ENCODE measurements around the gene PPP1R14B. TPM values are rescaled to one million over a fixed set of nuclear protein-coding genes. Genes with fewer than 3 reads are reported as not detected.

Gene PPP1R14B
- total RNA-seq, 1 donor from 2014 or later: 76.5 TPM

DNA sequence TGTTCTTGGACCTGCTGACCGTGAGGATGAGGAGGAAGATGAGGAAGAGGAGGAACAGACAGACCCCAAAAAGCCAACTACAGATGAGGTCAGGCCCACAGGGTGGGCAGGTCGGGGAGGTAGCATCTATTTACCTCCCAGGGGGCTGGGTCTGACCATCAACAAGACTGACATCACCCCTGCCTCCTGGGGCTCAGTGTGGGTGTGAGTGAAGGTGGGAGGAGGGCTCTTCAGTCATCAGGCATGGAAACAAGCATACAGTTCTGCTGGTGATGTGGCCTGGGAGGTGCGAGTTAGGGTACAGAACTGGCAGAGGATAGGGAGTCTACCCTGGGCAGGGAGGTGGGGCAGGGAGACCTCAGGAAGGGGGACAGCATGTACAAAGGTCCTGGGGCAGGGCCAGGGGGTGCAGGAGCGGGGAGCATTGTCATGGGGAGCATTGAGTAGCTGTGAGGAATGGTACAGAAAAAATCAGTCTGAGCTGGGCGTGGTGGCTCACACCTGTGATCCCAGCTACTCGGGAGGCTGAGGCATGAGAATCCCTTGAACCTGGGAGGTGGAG is 13.5 kb upstream of the PPP1R14B start:
- no peak overlapping the region for H3K27ac ChIP-seq
- ATAC-seq (no peak), DNase-seq (no peak)
- intact Hi-C loops (cut with DNase I): no loop called here
- H3K9me3 ChIP-seq: no peaks in the 10 kb centered on the region
- TF ChIP-seq, protein P1, sequence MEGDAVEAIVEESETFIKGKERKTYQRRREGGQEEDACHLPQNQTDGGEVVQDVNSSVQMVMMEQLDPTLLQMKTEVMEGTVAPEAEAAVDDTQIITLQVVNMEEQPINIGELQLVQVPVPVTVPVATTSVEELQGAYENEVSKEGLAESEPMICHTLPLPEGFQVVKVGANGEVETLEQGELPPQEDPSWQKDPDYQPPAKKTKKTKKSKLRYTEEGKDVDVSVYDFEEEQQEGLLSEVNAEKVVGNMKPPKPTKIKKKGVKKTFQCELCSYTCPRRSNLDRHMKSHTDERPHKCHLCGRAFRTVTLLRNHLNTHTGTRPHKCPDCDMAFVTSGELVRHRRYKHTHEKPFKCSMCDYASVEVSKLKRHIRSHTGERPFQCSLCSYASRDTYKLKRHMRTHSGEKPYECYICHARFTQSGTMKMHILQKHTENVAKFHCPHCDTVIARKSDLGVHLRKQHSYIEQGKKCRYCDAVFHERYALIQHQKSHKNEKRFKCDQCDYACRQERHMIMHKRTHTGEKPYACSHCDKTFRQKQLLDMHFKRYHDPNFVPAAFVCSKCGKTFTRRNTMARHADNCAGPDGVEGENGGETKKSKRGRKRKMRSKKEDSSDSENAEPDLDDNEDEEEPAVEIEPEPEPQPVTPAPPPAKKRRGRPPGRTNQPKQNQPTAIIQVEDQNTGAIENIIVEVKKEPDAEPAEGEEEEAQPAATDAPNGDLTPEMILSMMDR (IDR thresholded peaks at IDR 0.05): no peak
- H3K4me3 ChIP-seq: no peak overlapping the region
- H3K27me3 ChIP-seq: no peaks in the 10 kb centered on the region
- no peaks in the 10 kb centered on the region for H3K4me1 ChIP-seq
- H3K36me3 ChIP-seq: peaks cover 74% of the 10 kb centered on the region

DNA sequence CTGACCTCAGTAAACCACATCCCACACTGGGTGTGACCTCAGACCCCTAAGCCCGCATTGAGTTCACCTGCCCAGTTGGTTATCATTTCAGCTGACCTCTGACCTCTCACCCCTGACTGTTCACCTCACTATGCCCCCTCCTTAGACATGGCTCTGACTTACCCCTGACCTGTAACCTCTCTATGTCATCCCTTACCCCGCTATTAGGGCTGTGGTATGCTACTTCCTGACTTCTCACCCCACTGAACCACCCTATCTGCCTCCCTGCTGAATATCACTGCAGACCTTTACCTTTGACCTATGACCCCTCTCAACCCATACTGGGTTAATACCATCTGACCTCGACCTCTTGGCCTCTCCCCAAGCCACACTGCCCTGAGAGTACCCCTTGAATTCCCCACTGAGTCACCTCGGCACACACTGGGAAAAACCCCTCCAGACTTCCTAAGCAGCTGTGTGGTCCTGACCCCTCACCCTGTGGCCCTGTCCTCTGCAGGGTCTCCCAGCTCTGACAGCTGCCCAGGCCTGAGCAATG is 12.9 kb upstream of the PPP1R14B start:
- TF ChIP-seq, protein P1 (IDR thresholded peaks at IDR 0.05): no peak
- intact Hi-C loops (cut with DNase I): no loop called here
- H3K27ac ChIP-seq: no peak overlapping the region
- H3K36me3 ChIP-seq: peaks cover 75% of the 10 kb centered on the region
- DNase-seq (no peak), ATAC-seq (no peak)
- H3K4me1 ChIP-seq: no peaks in the 10 kb centered on the region
- no peak overlapping the region for H3K4me3 ChIP-seq
- H3K27me3 ChIP-seq: no peaks in the 10 kb centered on the region
- H3K9me3 ChIP-seq: no peaks in the 10 kb centered on the region

DNA sequence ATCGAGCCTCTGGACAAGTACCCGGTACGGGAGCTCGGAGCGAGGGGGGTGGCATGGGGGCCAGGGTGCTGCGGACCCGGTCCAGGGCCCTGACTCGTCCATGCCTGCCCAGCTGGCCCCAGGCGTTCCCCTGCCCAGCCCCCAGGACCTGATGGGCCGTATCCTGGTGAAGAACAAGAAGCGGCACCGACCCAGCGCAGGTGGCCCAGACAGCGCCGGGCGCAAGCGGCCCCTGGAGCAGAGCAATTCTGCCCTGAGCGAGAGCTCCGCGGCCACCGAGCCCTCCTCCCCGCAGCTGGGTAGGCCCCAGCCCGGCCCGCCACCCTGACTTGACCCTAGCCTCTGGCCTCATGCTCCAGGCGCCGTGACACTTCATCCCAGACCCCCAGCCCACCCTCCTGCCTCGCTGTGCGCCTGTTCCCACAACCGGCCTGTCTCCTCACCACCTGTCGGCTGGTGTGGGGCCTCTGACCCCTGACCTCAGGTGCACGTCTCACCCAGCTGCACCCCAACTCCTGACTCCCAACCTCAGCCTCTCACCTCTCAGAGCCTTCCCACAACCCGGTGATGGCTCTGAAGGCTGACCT is 12.3 kb upstream of the PPP1R14B start:
- intact Hi-C loops (cut with DNase I): no loop called here
- TF ChIP-seq, protein P1 (IDR thresholded peaks at IDR 0.05): no peak
- no peaks in the 10 kb centered on the region for H3K27me3 ChIP-seq
- no peak overlapping the region for H3K4me3 ChIP-seq
- H3K27ac ChIP-seq: no peak overlapping the region
- no peaks in the 10 kb centered on the region for H3K9me3 ChIP-seq
- DNase-seq (no peak), ATAC-seq (no peak)
- peaks cover 78% of the 10 kb centered on the region for H3K36me3 ChIP-seq
- no peaks in the 10 kb centered on the region for H3K4me1 ChIP-seq

DNA sequence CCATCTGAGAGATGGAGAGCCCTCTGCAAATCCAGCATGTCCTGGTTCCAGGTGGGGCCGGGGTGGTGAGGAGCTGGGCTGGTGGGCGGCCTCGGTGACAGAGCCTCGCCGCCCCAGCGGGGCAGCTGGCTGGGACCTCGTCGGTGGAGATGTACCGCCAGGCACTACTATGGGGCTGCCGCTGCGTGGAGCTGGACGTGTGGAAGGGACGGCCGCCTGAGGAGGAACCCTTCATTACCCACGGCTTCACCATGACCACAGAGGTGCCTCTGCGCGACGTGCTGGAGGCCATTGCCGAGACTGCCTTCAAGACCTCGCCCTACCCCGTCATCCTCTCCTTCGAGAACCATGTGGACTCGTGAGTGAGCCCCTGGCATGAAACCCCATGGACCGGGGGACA is 11.6 kb upstream of the PPP1R14B start:
- intact Hi-C loops (cut with DNase I): no loop called here
- TF ChIP-seq, protein P1 (IDR thresholded peaks at IDR 0.05): no peak
- Histone ChIP-seq H3K9me3 (no peaks in the 10 kb centered on the region), H3K27me3 (no peaks in the 10 kb centered on the region), H3K4me3 (no peak overlapping the region), H3K27ac (no peak overlapping the region), H3K36me3 (peaks cover 71% of the 10 kb centered on the region), H3K4me1 (peaks cover 6% of the 10 kb centered on the region)
- ATAC-seq (no peak), DNase-seq (no peak)

DNA sequence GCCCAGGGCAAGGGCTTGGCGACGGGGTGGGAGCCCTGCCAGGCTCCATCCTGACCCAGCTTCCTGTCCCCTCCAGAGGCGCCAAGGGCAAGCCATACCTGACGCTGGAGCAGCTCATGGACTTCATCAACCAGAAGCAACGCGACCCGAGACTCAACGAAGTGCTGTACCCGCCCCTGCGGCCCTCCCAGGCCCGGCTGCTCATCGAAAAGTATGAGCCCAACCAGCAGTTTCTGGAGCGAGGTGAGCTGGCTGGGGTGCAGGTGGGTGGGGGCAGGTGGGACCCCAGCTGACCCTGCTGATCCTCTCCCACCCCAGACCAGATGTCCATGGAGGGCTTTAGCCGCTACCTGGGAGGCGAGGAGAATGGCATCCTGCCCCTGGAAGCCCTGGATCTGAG is 9.6 kb upstream of the PPP1R14B start:
- TF ChIP-seq, protein P1 (IDR thresholded peaks at IDR 0.05): no peak

More for the DNA sequence above, 9.6 kb upstream of the PPP1R14B start:
- no peak overlapping the region for H3K4me3 ChIP-seq
- H3K4me1 ChIP-seq: peaks cover 14% of the 10 kb centered on the region
- DNase-seq (no peak), ATAC-seq (no peak)
- no peak overlapping the region for H3K27ac ChIP-seq
- intact Hi-C loops (cut with DNase I): no loop called here
- no peaks in the 10 kb centered on the region for H3K27me3 ChIP-seq
- H3K36me3 ChIP-seq: peaks cover 52% of the 10 kb centered on the region
- no peaks in the 10 kb centered on the region for H3K9me3 ChIP-seq

Measured in upper lobe of right lung (tissue), 1 donor.